Measurements from ENCODE around the gene SHC2.

DNA sequence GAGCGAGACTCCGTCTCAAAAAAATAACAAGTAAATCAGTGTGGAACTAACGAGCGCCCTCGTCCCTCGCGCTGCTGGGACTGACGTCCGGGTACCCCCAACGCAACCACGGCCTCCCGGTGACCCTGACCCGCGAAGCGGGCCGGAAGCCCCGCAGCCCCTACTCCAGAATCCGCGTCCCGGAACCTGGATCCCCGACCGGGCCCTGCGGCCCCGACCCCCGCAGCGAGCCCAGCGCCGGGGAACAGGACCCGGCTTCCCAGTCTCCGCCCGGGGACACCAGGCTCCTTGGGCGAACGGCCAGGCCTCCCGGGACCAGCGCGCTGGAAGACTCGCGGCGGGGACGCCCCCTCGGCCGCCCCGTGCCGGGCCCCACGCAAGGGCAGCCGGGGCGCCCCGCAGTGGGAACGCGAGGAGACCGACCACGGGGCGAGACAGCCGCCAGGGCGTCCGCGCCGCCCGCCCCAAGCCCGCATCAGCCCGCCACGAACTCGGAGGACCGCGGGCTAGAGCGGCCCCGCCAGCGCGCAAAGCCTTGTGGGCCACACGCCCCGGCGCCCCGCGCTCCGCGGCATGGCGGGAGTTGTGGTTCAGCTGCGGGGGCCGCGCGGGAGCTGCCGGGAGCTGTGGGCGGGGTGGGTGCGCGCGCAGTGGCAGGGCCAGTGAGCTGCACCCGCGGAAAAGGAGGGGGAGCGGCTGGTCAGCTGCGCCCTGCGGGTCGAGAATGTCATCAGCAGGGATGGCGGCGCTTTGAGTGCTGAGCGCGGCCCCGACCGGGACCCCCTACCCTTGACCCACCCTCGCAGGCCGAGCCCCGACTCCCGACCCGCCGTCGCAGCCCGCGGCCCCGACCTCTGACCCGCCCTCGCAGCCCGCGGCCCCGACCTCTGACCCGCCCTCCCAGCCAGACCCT, 27.9 kb upstream of the SHC2 start:
- TF ChIP-seq, protein P1, sequence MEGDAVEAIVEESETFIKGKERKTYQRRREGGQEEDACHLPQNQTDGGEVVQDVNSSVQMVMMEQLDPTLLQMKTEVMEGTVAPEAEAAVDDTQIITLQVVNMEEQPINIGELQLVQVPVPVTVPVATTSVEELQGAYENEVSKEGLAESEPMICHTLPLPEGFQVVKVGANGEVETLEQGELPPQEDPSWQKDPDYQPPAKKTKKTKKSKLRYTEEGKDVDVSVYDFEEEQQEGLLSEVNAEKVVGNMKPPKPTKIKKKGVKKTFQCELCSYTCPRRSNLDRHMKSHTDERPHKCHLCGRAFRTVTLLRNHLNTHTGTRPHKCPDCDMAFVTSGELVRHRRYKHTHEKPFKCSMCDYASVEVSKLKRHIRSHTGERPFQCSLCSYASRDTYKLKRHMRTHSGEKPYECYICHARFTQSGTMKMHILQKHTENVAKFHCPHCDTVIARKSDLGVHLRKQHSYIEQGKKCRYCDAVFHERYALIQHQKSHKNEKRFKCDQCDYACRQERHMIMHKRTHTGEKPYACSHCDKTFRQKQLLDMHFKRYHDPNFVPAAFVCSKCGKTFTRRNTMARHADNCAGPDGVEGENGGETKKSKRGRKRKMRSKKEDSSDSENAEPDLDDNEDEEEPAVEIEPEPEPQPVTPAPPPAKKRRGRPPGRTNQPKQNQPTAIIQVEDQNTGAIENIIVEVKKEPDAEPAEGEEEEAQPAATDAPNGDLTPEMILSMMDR (IDR thresholded peaks at IDR 0.05) = no peak
- TF ChIP-seq TCF7L2 (IDR thresholded peaks at IDR 0.05; ENCODE audit: low read depth, low read length) (no peak), POLR2AphosphoS5 (IDR thresholded peaks at IDR 0.05; ENCODE audit: low read depth, low read length) (peak; percentile 68; the same call in 1 of the 2 replicates), SIN3A (IDR thresholded peaks at IDR 0.05; ENCODE audit: borderline replicate concordance, insufficient read depth, low read depth, low read length) (peak; percentile 53; the same call in 1 of the 2 replicates)
- TF ChIP-seq, protein P2, sequence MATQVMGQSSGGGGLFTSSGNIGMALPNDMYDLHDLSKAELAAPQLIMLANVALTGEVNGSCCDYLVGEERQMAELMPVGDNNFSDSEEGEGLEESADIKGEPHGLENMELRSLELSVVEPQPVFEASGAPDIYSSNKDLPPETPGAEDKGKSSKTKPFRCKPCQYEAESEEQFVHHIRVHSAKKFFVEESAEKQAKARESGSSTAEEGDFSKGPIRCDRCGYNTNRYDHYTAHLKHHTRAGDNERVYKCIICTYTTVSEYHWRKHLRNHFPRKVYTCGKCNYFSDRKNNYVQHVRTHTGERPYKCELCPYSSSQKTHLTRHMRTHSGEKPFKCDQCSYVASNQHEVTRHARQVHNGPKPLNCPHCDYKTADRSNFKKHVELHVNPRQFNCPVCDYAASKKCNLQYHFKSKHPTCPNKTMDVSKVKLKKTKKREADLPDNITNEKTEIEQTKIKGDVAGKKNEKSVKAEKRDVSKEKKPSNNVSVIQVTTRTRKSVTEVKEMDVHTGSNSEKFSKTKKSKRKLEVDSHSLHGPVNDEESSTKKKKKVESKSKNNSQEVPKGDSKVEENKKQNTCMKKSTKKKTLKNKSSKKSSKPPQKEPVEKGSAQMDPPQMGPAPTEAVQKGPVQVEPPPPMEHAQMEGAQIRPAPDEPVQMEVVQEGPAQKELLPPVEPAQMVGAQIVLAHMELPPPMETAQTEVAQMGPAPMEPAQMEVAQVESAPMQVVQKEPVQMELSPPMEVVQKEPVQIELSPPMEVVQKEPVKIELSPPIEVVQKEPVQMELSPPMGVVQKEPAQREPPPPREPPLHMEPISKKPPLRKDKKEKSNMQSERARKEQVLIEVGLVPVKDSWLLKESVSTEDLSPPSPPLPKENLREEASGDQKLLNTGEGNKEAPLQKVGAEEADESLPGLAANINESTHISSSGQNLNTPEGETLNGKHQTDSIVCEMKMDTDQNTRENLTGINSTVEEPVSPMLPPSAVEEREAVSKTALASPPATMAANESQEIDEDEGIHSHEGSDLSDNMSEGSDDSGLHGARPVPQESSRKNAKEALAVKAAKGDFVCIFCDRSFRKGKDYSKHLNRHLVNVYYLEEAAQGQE (IDR thresholded peaks at IDR 0.05; ENCODE audit: insufficient read depth in 1 of 2, low read depth in 2 of 2, low read length in 1 of 2) = peak in 1 of 2 experiments; percentile 23; a peak in 1 of 4 replicates
